GM21737 (cell line): ENCODE results near the gene B3GNT7.
A peak's percentile ranks its signal among the peaks of the same experiment; 100 is the strongest.

Experiments used
- ATAC-seq: cut with Tn5 transposase; IDR thresholded peaks from one replicate; pipeline ENCODE4 v1.9.1; 2021; ENCODE audit warnings: mild to moderate bottlenecking, moderate library complexity; ENCODE audit not compliant: unreplicated experiment

The B3GNT7 gene

DNA sequence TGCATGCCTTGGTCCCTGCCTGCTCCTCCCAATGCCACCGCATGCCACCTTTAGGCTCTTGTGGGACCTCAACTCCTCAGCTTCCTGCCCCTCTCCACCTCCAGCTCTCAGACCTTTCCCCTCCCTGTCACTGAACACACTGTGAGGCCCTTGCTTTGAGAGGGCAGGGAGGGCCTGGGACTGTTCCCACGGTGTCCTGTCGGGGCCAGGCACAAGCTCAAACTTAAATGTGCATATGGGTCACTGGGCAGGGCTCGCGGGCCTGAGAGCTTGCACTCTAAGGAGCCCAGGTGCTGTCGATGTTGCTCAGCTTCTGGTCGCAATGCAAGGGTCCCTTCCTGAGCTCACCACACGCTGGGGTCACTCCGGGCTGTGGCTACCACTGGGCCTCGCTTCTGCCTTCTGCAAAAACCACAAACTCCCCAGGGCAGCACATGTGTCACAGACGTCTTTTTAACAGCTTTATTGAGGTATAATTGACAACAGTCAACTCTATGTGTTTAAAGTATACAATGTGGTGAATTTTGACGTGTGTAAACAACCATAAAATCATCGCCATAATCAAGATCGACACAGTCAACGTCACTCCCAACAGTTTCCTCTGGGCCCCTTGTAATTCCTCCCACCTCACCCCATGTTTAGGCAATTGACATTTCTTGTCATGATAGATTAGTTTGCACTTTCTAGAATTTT, 11.9 kb upstream of the B3GNT7 start:
- ATAC-seq, result no peak

- no peak for ATAC-seq
Measured at GRCh38 chr2:231384109-231384435, 11.4 kb upstream of the B3GNT7 start.

DNA sequence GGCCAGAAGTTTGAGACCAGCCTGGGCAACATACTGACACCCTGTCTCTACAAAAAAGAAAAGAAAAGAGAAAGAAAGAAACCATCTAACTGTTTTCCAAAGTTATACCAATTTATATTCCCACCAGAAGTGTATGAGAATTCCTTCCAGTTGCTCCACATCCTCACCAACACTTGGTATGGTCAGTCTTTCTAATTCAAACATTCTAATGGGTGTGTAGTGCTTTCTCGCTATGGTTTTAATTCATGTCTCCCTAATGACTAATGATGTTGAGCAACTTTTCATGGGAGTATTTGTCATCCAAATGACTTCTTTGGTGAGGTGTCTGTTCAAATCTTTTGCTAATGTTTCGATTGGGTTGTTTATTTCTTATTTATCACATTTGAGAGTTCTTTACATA, 10.5 kb upstream of the B3GNT7 start:
- no peak for ATAC-seq

GRCh38 chr2:231385429-231385828, 10.1 kb upstream of the B3GNT7 start:
- ATAC-seq, result no peak

- ATAC-seq, result no peak
Measured at GRCh38 chr2:231386446-231386845, 9.1 kb upstream of the B3GNT7 start.

DNA sequence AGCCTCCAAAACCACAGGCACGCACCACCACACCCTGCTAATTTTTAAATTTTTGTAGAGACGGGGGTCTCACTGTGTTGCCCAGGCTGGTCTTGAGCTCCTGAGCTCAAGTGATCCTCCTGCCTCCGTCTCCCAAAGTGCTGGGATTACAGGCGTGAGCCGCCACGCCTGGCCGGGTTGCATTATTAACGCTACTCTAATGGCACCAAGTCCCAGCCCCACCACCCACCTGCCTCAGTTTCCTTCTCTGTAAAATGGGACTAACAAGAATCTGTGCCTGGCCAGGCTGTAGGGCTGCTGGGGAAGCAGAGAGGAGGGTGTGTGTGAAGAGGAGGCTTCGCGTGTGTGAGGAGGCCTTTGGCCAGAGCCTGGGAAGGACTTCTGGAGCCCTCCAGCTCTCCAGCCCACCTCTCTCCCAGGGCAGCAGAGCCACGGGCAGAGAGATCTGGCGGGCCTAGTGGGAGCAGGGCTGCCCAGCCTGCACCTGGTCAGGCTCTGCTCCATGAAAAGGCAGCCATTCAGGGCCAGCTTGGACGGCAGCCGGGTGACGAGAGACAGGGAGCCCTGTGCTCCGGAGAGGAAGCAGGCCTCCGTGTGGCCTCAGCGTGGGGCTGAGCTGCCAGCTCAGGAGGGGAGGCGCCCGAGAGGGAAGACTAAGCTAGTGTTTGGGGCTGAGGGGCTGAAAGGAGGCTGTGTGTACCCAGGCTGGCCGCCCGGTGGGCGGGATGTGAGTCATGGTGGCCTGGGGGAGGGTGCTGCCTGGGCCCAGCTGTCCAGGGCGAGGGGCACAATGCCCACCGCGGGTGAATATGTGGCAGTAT, 7.4 kb upstream of the B3GNT7 start:
- ATAC-seq, result no peak

DNA sequence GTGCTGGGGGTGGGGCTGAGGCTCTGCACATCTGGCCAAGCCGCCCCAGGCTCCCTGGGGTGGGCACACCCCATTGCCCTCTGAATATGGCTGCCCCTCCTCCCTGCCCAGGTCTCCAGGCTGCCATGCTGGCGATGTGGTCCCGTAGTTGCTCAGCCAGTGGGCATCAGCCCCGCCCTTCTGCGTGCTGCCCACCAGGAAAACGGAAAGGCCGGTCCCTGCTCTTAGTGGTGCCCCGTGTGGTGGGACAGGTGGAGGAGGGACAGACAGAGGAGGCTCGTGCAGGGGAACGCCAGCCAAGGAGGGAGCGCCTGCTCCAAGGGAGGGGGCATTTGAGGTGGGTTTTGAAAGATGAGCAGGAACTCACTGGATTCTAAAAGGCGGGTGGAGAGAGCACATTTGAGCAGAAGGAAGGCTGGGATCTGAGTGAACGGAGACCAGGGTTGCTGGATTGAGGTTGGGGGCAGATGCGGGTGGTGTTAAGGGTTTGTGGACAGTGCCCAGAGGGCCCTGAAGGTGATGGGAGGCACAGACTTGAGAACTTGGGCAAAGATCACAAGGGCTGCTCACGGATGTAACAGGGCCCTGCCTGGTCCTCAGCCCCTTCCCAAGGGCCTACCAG, 6.7 kb upstream of the B3GNT7 start:
- ATAC-seq, result no peak

- no peak for ATAC-seq
Measured at GRCh38 chr2:231390667-231391066, 4.8 kb upstream of the B3GNT7 start.

DNA sequence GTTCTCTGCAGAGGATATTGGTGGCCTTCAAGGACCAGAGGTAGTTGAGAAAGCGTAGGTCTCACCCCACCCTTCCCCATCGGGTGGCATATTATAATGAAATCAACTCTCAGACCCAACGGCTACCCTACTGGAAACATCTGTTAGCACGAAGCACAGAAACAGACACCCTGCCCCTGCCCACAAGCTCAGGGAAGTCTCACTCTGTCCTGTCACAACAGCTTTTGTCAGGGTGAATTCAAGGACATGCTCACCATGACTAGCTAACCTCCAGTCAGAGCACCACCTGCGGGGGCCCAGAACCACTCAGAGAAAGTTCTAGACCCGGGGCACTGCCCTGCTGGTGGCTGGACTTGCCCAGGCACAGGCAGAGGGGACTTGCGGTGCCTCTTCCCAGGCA, 3.5 kb upstream of the B3GNT7 start:
- no peak for ATAC-seq

DNA sequence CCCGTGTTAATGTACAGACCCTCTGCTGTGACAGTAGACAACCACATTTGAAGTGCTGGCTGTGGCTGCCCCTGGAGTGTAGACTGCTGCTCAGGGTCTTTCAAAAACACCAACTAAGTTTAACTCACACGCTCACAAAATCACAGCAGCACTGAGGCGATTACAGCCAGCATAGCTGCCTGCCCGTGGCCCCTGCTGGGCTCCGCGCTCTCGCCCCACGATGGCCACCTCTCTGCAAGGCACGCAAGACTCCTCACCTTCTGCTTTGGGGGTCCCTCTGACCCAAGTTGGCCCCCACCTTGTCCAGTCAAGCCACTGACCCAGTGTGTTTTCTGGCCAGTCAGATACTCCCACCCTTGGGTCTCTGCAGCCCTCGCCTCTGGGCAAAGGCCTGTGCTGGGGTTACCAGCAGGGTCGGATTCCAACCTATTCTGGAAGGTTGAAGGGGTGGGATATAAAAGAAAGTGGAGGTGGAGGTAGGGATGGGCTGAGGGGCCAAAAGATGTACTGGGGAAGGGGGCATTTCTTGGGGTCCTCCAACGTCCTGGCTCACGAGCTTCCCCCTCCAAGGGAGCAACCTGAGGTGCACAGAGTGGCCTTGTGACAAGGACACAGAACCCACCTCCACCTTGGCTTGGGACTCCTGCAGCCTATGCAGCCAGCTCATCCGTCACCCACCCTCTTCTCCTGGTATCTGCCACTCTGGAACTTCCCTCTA, 2.9 kb upstream of the B3GNT7 start:
- ATAC-seq, result no peak

GRCh38 chr2:231393149-231394131, 2.1 kb upstream of the B3GNT7 start:
- ATAC-seq, result peak; percentile 37

- peak; percentile 47 for ATAC-seq
Measured at GRCh38 chr2:231394211-231395141, 1.0 kb upstream of the B3GNT7 start.

GRCh38 chr2:231396058-231396821, 730 bp downstream of the B3GNT7 start:
- ATAC-seq, result no peak

DNA sequence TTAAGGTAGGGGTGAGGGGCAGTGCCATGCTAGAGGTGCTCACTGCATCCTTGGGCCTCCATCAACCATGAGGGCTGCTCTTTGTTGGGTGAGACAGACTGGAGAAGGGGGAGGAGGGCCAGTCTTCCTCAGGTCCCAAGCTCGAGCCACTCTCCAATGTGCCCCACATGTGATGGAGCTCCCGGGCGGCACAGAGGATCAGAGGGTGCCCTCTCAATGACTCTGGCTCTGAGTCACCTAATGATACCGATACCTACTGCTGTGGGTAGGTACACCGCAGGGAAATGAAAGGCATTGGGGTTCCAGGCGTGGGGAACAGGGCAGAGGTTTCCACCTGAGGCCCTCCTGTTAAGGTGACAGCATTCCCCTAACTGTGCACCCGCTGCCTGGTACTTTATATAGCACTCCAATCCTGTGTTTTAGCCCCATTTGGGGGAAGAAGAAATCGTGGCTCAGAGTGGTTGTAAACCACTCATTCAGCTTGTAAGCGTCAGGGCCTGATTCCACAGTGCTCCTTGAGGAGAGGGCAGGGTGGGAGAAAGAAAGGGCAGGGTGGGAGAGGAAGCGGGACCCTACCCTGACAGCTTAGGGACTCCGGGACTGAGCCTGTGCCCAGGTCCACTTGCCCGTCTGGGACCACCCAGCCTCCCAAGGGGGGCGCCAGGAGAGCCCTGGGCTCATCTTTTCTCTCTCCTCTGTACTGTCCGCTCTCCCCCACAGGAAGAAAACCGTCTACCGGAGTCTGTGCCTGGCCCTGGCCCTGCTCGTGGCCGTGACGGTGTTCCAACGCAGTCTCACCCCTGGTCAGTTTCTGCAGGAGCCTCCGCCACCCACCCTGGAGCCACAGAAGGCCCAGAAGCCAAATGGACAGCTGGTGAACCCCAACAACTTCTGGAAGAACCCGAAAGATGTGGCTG, 1.8 kb downstream of the B3GNT7 start:
- no peak for ATAC-seq

DNA sequence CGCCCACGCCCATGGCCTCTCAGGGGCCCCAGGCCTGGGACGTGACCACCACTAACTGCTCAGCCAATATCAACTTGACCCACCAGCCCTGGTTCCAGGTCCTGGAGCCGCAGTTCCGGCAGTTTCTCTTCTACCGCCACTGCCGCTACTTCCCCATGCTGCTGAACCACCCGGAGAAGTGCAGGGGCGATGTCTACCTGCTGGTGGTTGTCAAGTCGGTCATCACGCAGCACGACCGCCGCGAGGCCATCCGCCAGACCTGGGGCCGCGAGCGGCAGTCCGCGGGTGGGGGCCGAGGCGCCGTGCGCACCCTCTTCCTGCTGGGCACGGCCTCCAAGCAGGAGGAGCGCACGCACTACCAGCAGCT, 2.4 kb downstream of the B3GNT7 start:
- ATAC-seq, result no peak

GRCh38 chr2:231398585-231398984, 3.1 kb downstream of the B3GNT7 start:
- no peak for ATAC-seq

DNA sequence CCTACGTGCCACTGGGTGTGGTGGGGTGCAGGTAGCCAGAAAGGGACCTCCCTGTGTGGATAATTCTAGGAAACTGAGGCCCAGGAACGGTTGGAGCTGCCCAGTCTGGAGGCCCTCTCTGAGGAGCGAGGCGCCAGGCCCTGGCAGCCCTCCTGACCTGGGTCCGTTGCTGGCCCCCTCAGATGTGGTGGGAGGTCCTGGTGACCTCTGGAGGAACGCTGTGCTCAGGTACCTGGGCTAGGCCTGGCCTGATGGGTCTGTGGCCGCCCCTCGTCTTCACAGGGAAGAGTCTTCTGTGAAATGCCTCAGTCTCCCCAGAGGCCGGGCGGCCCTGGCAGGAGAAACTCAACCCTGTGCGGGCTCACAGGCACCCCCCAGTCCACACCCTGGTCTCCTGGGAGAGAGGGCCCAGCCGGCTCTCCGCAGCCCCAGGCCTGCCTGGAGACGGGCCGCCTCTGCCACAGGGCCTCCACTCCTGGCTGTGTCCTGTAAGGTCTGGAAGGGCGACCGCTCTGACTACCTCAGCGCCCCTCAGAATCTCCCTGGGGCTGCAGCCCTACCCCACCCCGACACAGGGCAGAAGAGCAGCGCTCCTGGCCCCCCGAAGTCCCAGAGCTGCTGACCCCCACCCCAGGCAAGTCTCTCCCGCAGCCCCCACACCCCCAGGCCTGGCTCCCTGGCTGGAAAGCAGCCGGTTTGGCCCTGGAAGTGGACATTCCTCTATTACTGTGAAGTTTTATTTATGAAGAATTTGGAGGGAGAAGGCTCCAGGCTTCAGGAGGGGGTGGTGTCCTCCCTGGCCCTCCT, 3.7 kb downstream of the B3GNT7 start:
- ATAC-seq, result no peak
